DLD1 (cell line): ENCODE data around the gene FCGBP.
"Not testable (repeated sequence)": the region's sequence is repeated elsewhere in the genome, so short reads cannot be mapped to it uniquely, and the experiment has no call there.

Experiments
- in situ Hi-C: cut with HindIII; loops from 2 replicates; pipeline ENCODE4 v1.10.0; 2017; ENCODE audit warnings: low sequenced_read_pairs

Gene FCGBP

DNA sequence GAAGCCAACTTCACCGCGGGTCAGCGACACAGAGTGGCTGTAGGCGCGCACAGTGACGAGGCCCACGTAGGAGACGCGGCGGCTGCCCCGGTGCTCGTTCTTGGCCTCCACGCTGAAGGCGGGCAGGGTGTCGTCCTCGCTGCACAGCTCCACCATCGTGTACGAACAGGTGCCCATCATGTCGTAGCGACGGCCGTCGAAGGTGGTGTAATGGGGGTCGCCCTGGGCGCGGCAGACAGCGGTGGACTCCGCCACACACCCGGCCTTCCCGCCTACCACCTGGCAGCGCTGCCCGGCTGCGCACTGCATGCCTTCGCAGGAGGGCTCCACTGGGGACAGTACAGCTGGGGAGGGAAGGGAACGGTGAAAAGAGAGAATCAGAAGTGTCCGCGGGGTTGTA, 10.0 kb downstream of the FCGBP start:
- in situ Hi-C loops, result no loop called here

DNA sequence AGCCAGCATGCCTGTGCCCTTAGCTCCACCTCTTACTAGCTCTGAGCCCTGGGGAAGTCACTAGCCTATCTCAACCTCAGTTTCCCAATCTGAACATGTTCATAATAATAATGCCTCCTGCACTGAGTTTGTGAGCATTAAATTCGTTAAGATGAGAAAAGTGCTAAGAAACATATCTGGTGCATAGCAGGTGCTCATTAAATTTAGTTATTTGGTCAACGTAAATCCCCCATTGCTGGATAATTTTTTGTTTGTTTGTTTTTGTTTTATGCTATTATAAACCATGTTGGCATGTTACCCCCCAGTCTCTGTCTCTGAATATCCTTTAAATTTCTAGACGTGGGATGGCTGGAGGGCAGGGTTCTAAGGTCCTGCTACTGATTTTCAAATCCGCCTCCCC, 10.6 kb downstream of the FCGBP start:
- in situ Hi-C loops, result no loop called here

DNA sequence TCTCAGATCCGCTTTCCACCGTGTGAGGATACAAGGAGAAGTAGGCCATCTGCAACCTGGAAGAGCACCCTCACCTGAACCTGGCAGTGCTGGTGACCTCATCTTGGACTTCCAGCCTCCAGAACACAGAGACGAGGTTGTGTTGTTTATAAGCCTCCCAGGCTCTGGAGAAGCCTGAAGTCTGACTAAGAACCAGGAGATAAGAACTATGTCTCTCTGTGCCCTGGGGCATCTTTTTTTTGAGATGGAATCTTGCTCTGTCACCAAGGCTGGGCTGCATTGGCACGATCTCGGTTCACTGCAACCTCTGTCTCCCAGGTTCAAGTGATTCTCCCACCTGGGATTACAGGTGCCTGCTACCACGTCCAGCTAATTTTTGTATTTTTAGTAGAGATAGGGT, 14.5 kb downstream of the FCGBP start:
- in situ Hi-C loops, result no loop called here

GRCh38 chr19:39918183-39918651, 16.2 kb downstream of the FCGBP start:
- in situ Hi-C loops, result no loop called here

DNA sequence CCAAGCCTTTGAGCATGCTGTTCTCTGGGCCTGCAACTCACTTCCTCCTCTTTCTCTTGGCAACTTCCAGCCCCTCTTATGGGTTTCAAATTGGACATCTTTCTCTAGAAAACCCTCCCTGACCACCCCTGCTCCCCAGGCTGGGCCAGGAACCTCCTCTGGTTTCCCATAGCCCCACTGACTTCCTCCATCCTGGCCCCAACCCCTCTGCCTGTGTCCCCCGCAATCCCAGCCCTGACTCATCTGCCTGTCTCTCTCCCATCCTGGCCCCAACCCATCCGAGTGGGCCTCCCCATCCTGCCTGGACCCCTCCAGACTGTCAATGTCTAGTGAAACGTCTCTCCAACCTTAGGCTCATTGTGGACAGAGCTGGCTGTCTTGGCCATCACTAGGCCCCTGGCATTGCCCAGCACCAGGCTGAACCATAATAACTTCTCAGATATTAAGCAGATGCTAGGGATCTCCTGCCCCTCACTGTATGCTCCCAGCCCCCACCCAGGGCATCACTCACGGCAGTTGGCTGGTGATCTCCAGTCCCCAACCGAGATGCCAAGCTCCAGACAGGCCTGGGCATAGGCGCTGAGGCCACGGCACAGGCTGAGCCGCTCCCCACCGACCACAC, 16.8 kb downstream of the FCGBP start:
- in situ Hi-C loops, result no loop called here

- in situ Hi-C loops, result no loop called here
These were observed 17.5 kb downstream of the FCGBP start for GRCh38 chr19:39916851-39917396.

DNA sequence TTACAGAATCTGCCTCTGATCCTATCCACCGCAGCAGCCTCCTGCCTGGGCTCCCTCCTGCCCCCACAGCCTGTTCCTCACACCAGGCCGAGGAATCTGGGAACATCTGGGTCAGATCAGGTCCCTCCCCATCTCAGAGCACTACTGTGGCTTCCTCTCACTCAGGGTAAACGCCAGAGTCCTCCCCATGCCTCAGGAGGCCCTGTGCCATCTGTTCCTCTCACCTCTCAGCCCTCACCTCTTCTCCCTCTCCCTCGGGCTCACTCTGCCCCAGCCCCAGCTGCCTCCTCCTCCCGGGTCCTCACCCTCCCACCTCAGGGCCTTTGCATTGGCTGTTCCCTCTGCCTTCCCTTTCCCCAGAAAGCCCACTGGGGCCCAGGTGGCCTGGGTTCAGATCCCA, 18.2 kb downstream of the FCGBP start:
- in situ Hi-C loops, result no loop called here

- in situ Hi-C loops, result no loop called here
These were observed 18.6 kb downstream of the FCGBP start for GRCh38 chr19:39915848-39916215.

DNA sequence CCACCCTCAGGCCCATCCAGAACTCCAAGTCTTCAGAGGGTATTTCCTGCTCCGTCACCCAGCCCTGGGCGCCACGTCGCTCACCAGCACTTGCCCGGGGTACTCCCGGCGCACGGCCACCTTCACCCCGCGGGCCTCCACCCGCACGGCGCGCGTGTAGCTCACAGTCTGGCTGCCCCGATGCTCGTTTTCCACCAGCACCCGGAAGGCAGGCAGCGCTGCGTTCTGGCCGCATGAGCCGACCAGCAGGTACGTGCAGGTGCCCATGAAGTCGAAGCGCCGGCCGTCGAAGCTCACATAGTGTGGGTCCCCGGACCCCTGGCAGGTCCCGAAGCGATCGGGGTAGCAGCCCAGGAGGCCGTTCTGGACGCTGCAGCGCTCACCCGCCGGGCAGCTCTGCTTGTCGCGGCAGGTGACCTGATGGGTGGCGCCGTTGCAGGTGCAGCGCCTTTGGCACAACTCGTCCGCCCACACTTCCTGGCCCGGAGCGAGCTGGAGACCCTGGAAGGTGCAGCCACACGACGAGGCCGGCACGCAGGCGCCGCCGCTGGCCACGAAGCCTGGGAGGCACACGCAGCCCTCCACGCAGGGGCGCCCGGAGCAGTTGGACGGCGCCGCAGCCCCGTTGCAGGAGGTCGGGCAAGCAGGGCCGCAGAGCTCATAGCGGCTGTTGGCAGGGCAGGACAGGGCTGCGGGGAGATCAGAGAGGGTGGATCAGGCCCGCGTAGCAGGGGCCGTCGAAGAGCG, 19.2 kb downstream of the FCGBP start:
- in situ Hi-C loops, result no loop called here

GRCh38 chr19:39913682-39914333, 20.6 kb downstream of the FCGBP start:
- in situ Hi-C loops, result no loop called here

GRCh38 chr19:39908803-39909202, 25.6 kb downstream of the FCGBP start:
- in situ Hi-C loops, result no loop called here

DNA sequence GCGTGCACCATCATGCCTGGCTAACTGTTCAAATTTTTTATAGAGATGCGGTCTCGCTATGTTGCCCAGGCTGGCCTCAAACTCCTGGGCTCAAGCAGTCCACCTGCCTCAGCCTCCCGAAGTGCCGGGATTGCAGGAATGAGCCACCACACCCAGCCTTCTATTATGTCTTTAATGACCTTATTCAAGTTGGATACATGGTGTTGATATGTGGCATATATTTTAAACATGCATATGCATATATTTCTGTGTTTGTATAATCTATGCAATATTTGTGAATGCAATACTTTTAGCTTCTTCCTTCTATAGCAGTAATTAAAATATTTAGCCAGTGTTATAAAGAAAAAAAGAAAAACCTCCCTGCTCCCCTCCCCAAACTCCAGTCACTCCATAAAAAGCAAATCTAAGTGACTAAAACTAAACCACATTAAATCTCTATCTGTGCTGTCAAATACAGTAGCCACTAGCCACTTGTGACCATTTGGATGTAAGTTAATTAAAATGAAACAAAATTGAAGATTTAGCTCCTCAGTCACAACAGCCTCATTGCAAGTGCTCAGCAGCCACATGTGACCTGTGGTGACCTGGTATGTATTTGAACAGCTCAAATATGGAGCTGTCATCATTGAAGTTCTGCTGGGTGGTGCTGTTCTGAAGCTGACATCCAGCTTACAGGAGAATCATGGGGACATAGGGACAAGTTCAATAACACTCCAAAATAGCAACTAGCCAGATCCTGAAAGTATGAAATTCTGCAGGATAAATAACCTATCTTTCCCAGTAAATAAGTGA, 27.4 kb downstream of the FCGBP start:
- in situ Hi-C loops, result no loop called here

DNA sequence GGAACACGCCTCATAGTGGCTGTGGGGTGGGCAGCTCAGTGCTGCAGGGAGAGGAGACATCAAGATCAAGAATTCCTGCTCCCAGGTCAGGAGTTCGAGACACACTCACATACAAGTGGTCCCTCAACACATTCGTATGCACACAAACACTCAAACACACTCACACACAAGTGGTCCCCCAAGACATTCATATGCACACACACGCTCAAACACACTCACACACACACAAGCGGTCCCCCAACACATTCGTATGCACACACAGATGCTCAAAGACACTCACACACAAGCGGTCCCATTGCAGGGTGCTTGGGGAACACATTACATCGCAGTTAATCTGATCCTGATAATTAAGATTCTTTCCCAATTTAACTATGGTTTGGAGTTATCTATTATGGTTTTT, 28.2 kb downstream of the FCGBP start:
- in situ Hi-C loops, result no loop called here

DNA sequence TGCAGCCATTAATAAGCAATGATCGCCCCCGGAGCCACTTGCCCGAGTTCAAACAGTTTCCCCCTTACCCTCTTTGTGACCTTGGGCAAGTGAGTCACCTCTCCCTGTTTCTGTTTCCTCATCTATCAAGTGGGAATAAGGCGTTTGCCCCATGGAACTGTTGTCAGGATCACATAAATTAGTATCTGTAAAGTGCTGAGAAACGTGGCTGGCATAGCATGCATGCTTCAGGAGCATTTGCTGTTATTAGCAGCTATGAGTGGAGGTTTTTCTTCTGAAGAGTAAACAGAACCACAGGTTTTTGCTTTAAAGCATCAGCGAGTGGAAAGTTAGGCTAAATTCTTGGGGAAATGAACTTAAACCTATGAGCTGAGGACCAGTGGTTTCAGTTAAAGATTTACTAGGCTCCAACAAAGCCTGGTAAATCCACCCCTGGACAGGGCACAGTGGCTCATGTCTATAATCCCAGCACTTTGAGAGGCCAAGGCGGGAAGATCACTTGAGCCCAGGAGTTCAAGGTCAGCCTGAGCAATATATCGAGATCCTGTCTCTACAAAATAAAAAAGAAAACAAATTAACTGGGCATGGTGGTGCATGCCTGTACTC, 30.8 kb downstream of the FCGBP start:
- in situ Hi-C loops, result not testable (repeated sequence)

DNA sequence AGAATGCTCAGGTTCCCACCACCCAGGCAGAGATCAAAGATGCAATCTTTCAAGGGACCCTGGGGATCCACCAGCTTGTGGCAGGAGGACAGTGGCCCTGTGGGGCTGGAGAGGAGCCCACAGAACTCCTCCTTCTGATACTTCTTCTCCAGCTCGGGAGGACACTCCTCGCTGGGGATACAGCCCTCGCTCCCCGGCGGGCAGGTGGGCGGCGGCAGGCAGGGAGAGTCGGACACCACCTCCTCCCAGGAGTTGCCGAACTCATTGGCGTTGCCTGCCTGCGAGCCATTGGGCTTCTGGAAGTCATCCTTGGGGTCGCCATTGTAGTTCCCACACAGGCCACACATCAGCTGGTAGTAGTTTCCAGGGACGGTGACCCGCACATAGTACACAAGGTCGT, 32.1 kb downstream of the FCGBP start:
- in situ Hi-C loops, result not testable (repeated sequence)

DNA sequence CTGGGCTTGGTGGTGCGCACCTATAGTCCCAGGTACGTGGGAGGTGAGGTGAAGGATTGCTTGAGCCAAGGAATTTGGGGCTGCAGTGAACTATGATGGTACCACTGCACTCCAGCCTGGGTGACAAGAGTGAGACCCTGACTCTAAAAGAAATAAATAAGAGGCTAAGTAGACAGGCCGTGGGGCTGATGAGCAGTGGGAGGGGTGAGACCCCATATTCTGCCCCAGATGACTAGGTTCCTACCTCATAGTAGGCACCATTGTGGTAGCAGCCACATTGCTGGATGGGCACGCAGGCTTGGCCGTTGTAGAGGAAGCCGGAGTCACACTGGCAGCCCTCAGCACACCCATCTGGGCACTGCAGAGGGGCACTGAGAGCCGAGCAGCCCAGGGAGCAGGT, 32.8 kb downstream of the FCGBP start:
- in situ Hi-C loops, result not testable (repeated sequence)

GRCh38 chr19:39898858-39899257, 35.6 kb downstream of the FCGBP start:
- in situ Hi-C loops, result not testable (repeated sequence)

DNA sequence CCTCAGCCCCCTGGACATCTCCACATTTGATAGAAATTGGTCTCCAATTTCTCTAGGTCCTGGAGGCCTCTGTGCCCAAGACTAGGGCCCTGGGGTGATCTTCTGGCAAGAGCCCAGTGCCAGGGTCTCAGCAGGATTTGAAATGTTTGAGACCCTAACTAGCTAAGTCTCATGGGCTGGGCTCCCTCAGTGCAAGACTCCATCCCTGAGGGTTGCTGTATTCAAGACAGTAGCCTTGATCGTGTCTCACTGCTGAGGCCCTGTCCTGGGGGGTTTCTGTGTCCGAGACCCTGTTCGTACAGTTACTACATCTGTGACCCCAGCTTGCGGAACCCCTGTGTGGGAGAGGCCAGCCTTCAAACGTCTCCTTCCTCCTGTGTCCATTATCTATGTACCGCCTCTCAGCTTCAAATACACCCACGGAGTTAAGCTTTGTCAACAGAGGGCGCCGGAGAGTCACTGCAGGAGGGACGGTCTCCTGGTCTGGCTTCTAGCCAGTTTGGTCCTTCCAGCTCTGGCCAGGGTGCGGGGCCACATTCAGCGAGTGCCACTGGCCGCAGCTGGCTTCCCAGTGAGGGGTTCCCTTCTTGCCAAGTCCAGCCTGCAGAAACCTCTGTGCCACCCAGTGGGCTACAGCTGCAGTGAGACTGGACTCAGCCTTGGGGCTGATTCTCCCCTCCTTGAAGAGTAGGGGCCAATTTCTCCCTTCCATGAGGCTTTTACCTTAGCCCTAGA, 36.8 kb downstream of the FCGBP start:
- in situ Hi-C loops, result not testable (repeated sequence)

GRCh38 chr19:39895096-39895495, 39.3 kb downstream of the FCGBP start:
- in situ Hi-C loops, result not testable (repeated sequence)

DNA sequence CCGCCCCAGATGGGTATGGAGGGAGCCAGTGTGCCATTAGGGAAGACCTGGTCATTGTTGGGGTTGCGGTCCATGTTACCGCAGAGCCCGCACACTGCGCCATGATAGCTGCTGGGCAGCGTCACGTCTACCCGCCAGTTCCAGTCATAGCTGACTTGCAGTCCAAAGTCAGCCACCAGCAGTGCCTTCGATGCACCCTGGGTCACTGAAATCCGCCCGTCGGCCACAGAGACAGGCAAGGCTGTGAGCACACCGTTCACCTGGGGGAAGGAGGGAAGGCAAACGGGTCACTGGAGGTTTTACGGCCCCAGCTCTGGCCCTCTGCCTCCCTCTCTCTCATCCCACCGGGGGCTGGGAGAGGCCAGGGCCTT, 40.2 kb downstream of the FCGBP start:
- in situ Hi-C loops, result not testable (repeated sequence)
